GM21786 (cell line): ENCODE measurements around the gene ZNF263.
"Not testable (repeated sequence)": the region's sequence is repeated elsewhere in the genome, so short reads cannot be mapped to it uniquely, and the experiment has no call there.

Source experiments
- ATAC-seq: cut with Tn5 transposase; IDR thresholded peaks from one replicate; pipeline ENCODE4 v1.9.1; 2021; ENCODE audit not compliant: unreplicated experiment

ZNF263 gene

GRCh38 chr16:3266873-3267537 lies 16.3 kb upstream of the ZNF263 start:
- ATAC-seq: no peak

- ATAC-seq: no peak
Observed at GRCh38 chr16:3268294-3268693, 15.0 kb upstream of the ZNF263 start.

GRCh38 chr16:3270718-3271117 lies 12.6 kb upstream of the ZNF263 start:
- ATAC-seq: not testable (repeated sequence)

GRCh38 chr16:3271281-3271680 lies 12.0 kb upstream of the ZNF263 start:
- ATAC-seq: not testable (repeated sequence)

GRCh38 chr16:3274490-3274889 lies 8.8 kb upstream of the ZNF263 start:
- no peak for ATAC-seq

- no peak for ATAC-seq
Observed at GRCh38 chr16:3274947-3275346, 8.3 kb upstream of the ZNF263 start.

GRCh38 chr16:3276679-3277078 lies 6.6 kb upstream of the ZNF263 start:
- no peak for ATAC-seq

GRCh38 chr16:3281222-3281820 lies 2.0 kb upstream of the ZNF263 start:
- ATAC-seq: no peak

GRCh38 chr16:3282103-3282729 lies 1.1 kb upstream of the ZNF263 start:
- peak; percentile 9 for ATAC-seq

GRCh38 chr16:3283543-3284447 lies 504 bp downstream of the ZNF263 start:
- no peak for ATAC-seq

GRCh38 chr16:3285131-3285530 lies 1.8 kb downstream of the ZNF263 start:
- ATAC-seq: no peak

- no peak for ATAC-seq
Observed at GRCh38 chr16:3289998-3290673, 6.8 kb downstream of the ZNF263 start.

GRCh38 chr16:3292604-3293003 lies 9.3 kb downstream of the ZNF263 start:
- no peak for ATAC-seq

- no peak for ATAC-seq
Observed at GRCh38 chr16:3295209-3295608, 11.9 kb downstream of the ZNF263 start.

- no peak for ATAC-seq
Observed at GRCh38 chr16:3295783-3296182, 12.5 kb downstream of the ZNF263 start.

- ATAC-seq: no peak
Observed at GRCh38 chr16:3304370-3304769, 21.1 kb downstream of the ZNF263 start.

- peak; percentile 95 for ATAC-seq
Observed at GRCh38 chr16:3305109-3306068, 22.1 kb downstream of the ZNF263 start, which contains the start of the genes TIGD7 and ZNF75A. TIGD7 (minus strand) TSS chr16:3305430; CDS start chr16:3300614, 4,816 bp downstream. ZNF75A (plus strand) TSS chr16:3305497; CDS start chr16:3308429, 2,932 bp downstream.

- no peak for ATAC-seq
Observed at GRCh38 chr16:3306078-3306477, 22.8 kb downstream of the ZNF263 start.

GRCh38 chr16:3311496-3311895 lies 28.2 kb downstream of the ZNF263 start:
- no peak for ATAC-seq
